ENCODE measurements around the gene COA8. TPM values are rescaled to one million over a fixed set of nuclear protein-coding genes. Genes with fewer than 3 reads are reported as not detected.

The COA8 gene
- total and polyA plus RNA-seq, 9 of the 15 experiments (the other 6 are each of a cell fraction or from before 2014, with no cell fraction given): 5.0 to 35.3 (median 25.7) TPM

- 69% methylated on average over 19 of the region's 33 CpGs for WGBS (ENCODE audit: insufficient coverage, low coverage, missing lambda C conversion rate)
- Histone ChIP-seq H3K4me2 (ENCODE audit: insufficient read depth, low read length) (no peak overlapping the region), H3K4me3 (no peak overlapping the region), H3K9ac (ENCODE audit: insufficient read depth in 1 of 2, low read depth in 2 of 2, low read length in 2 of 2) (peak overlapping the region in 1 of 2 experiments; percentile 58; a peak in 1 of 4 replicates), H3K27me3 (ENCODE audit: control insufficient read depth in 2 of 2, insufficient read depth in 2 of 2, low read length in 2 of 2) (no peaks in the 10 kb centered on the region), H3K4me1 (replicated peaks in 1 of 2; ENCODE audit: control insufficient read depth in 2 of 2, insufficient read depth in 2 of 2, low read length in 2 of 2) (peaks cover 0 to 93% of the 10 kb centered on the region in 2 experiments; a peak in 2 of 5 replicates), H3K36me3 (ENCODE audit: control insufficient read depth, insufficient read depth, low read length) (no peaks in the 10 kb centered on the region), H3K9me3 (replicated peaks; ENCODE audit: control insufficient read depth, insufficient read depth, low read depth, low read length) (no peaks in the 10 kb centered on the region), H4K20me1 (replicated peaks; ENCODE audit: control insufficient read depth, insufficient read depth, low read length) (peaks cover 5% of the 10 kb centered on the region; the same call in 1 of the 2 replicates), H3K27ac (ENCODE audit: extremely low read depth, low read depth, low read length) (no peak overlapping the region), H3K79me2 (ENCODE audit: control insufficient read depth, insufficient read depth, low read length) (no peaks in the 10 kb centered on the region), H2AFZ (ENCODE audit: low read depth, low read length) (no peak overlapping the region), H3K9me1 (ENCODE audit: control insufficient read depth, insufficient read depth, low read length) (no peaks in the 10 kb centered on the region)
- ChIA-PET POLR2A (interaction anchor here (0.6 to 1.6 kb wide), 5 partner anchors 9 to 334 kb away, joined by 3 to 7 read pairs (median 4); partner anchors contain the start of gene CKB), CTCF (ENCODE audit: low intra/inter-chr PET ratio) (no interaction called here)
- BruUV-seq (replicated peaks): no TSS peak
- in situ Hi-C loops (cut with MboI): no loop called here
- intact Hi-C loops (cut with micrococcal nuclease): loop anchor here (10.0 kb wide), 1 partner anchor 467 kb away; no protein-coding TSS in a partner anchor
- ATAC-seq (no peak), FAIRE-seq (no peak), DNase-seq (ENCODE audit: extremely low read depth in 1 of 4, low spot score in 3 of 4) (no peak)
- no peak for TF ChIP-seq MBD1 (CRISPR knock-in tag; IDR thresholded peaks at IDR 0.05)
- peak; percentile 34; the same call in 1 of the 2 replicates for TF ChIP-seq POLR2G (IDR thresholded peaks at IDR 0.05; ENCODE audit: low read depth, low read length)
- TF ChIP-seq PML (IDR thresholded peaks at IDR 0.05; ENCODE audit: low read length): no peak
Measured at GRCh38 chr14:103541709-103542604, 20.8 kb upstream of the COA8 start.
